DMS79 treated with DMSO at 0.1 percent for 48 hours (cell line): ENCODE data around the gene TMEM45B.
"Not testable (repeated sequence)": the region's sequence is repeated elsewhere in the genome, so short reads cannot be mapped to it uniquely, and the experiment has no call there.

Source experiments
- DNase-seq: peaks from one replicate; lab custom pipeline; 2025; lab: John Stamatoyannopoulos, UW

The TMEM45B gene

GRCh38 chr11:129815596-129816461 lies at the start of gene TMEM45B:
Gene TMEM45B, plus strand, starts transcription at chr11:129815848. Its CDS starts 36,635 bp downstream, at chr11:129852483.
- peak; percentile 73 for DNase-seq

- no peak for DNase-seq
Observed at GRCh38 chr11:129766898-129767604, 48.6 kb upstream of the TMEM45B start.

- no peak for DNase-seq
Observed at GRCh38 chr11:129767827-129768226, 47.8 kb upstream of the TMEM45B start.

GRCh38 chr11:129768356-129768755 lies 47.3 kb upstream of the TMEM45B start:
- no peak for DNase-seq

GRCh38 chr11:129769059-129769458 lies 46.6 kb upstream of the TMEM45B start:
- DNase-seq: no peak

GRCh38 chr11:129770993-129771392 lies 44.7 kb upstream of the TMEM45B start:
- no peak for DNase-seq

- DNase-seq: not testable (repeated sequence)
Observed at GRCh38 chr11:129771456-129771855, 44.2 kb upstream of the TMEM45B start.

- no peak for DNase-seq
Observed at GRCh38 chr11:129778877-129779276, 36.8 kb upstream of the TMEM45B start.

- DNase-seq: no peak
Observed at GRCh38 chr11:129779342-129779741, 36.3 kb upstream of the TMEM45B start.

- peak; percentile 24 for DNase-seq
Observed at GRCh38 chr11:129785383-129786111, 30.1 kb upstream of the TMEM45B start.

- DNase-seq: not testable (repeated sequence)
Observed at GRCh38 chr11:129786112-129786416, 29.6 kb upstream of the TMEM45B start.

- DNase-seq: no peak
Observed at GRCh38 chr11:129787532-129788155, 28.0 kb upstream of the TMEM45B start.

- DNase-seq: no peak
Observed at GRCh38 chr11:129788278-129788677, 27.4 kb upstream of the TMEM45B start.

- DNase-seq: no peak
Observed at GRCh38 chr11:129790106-129790505, 25.5 kb upstream of the TMEM45B start.

GRCh38 chr11:129791515-129791914 lies 24.1 kb upstream of the TMEM45B start:
- DNase-seq: no peak

- no peak for DNase-seq
Observed at GRCh38 chr11:129792663-129793062, 23.0 kb upstream of the TMEM45B start.

- no peak for DNase-seq
Observed at GRCh38 chr11:129795089-129795488, 20.6 kb upstream of the TMEM45B start.

- no peak for DNase-seq
Observed at GRCh38 chr11:129798212-129798611, 17.4 kb upstream of the TMEM45B start.

- DNase-seq: not testable (repeated sequence)
Observed at GRCh38 chr11:129800162-129800561, 15.5 kb upstream of the TMEM45B start.

GRCh38 chr11:129800655-129801054 lies 15.0 kb upstream of the TMEM45B start:
- no peak for DNase-seq

GRCh38 chr11:129803533-129803932 lies 12.1 kb upstream of the TMEM45B start:
- DNase-seq: no peak

- DNase-seq: no peak
Observed at GRCh38 chr11:129804012-129804411, 11.6 kb upstream of the TMEM45B start.
